ENCODE results near the gene QPCTL.

DNA sequence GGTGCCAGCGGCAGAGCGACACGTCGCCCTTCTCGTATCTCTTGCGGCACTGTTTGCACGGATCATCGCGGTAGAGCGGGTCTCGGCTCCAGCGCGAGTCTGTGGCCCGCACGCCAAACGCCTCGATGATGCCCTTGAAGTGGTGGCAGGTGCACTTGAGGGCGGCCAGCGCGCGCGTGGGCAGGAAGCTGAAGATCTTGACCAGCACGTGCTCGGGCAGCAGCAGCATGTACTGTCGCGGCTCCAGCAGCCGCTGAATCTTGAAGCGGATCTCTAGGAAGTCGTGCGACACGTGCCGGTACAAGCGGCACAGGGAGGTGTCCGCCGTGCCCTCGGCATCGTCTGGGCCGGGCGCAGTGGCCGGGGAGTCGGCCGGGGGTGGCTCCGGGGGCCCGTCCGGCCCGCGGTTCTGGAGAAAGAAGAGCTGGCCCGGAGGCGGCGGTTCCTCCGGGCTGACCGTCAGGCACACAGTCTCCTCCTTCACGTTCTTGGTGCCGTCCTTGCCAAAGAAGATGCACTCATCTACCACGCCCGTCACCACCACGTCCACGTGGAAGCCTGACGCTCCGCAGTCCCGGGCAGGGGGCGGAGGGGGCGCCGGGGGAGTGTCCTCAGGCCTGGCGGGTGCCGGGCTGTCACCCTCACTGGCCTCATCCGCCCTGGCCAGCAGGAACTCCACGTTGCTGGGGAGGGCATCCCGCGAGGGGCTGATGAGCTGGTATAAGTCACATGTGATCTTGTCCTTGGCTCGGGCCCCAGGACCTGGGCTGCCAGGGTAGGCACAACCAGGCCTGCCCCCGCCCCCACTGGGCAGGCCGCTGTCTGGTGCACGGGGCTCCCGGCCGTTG, 19.6 kb downstream of the QPCTL start:
- no peak for TF ChIP-seq POLR2AphosphoS5 (IDR thresholded peaks at IDR 0.05; ENCODE audit: low read depth, low read length)
- TF ChIP-seq SMC3 (IDR thresholded peaks at IDR 0.05; ENCODE audit: low read length): no peak
- TF ChIP-seq TP53 (CRISPR knock-in tag; conservative IDR thresholded peaks at IDR 0.05): no peak
- TF ChIP-seq ZKSCAN1 (IDR thresholded peaks at IDR 0.05; ENCODE audit: low read length): no peak
- TF ChIP-seq HOMEZ (CRISPR knock-in tag; IDR thresholded peaks at IDR 0.05; ENCODE audit: low read depth): no peak
- TF ChIP-seq ZBTB21 (CRISPR knock-in tag; IDR thresholded peaks at IDR 0.05): no peak
- no peak for TF ChIP-seq KLF11 (CRISPR knock-in tag; IDR thresholded peaks at IDR 0.05)
- TF ChIP-seq ELF3 (CRISPR knock-in tag; IDR thresholded peaks at IDR 0.05): no peak
- TF ChIP-seq EZH2 (conservative IDR thresholded peaks at IDR 0.05; ENCODE audit: low read depth, low read length): no peak
- TF ChIP-seq CTCF (CRISPR knock-in tag; IDR thresholded peaks at IDR 0.05): no peak
